22Rv1 (cell line): ENCODE results near the gene ACTL6A.

Experiments used
- CTCF ChIP-seq: fragments of 450-650 bp; IDR thresholded peaks from 2 replicates; pipeline ENCODE4 v1.5.1; 2017; ENCODE audit warnings: mild to moderate bottlenecking
- ZFX ChIP-seq: fragments of 450-650 bp; IDR thresholded peaks from 2 replicates; pipeline ENCODE4 v1.6.1; 2017; ENCODE audit warnings: antibody characterized with exemption, borderline replicate concordance

GRCh38 chr3:179622023-179622422 is 59.3 kb downstream of the ACTL6A start:
- TF ChIP-seq CTCF (no peak), ZFX (no peak)
